ENCODE data around the gene WNT1.

WNT1 gene

GRCh38 chr12:49030714-49031572 is 52.8 kb downstream of the WNT1 start:
- no peak for DNase-seq

GRCh38 chr12:49031573-49032161 is 53.5 kb downstream of the WNT1 start:
- DNase-seq, result no peak

Measured in fibroblast of skin of back (primary cell).